ENCODE measurements around the gene XK. TPM values are rescaled to one million over a fixed set of nuclear protein-coding genes. Genes with fewer than 3 reads are reported as not detected.

The XK gene
- total RNA-seq, 1 experiment from 2014 or later, result 0.04 TPM

DNA sequence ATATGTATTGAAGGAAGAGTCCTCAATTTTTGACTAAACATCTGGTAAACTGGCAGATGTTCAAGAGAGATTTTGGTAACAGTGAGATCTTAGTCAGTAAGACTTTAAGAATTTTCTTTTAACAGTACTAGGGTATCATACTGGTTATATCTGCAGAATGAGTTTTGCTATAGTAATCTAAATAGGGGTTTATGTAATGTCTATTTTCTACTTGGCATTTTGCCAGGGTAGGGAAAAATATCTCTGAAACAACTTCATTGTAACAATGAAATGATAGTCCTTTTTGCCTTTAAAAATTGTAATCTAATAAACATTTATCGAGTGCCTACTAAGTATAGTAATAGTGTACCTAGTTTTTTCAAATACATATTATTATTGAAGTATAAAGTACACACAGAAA lies 32.1 kb downstream of the XK start:
- DNase-seq, result no peak
- no peaks in the 10 kb centered on the region for H3K36me3 ChIP-seq (ENCODE audit: insufficient read depth, low read length)
- no peaks in the 10 kb centered on the region for H3K27me3 ChIP-seq (ENCODE audit: low read length)
- H3K4me3 ChIP-seq (ENCODE audit: low read length), result no peak overlapping the region
- no peaks in the 10 kb centered on the region for H3K9me2 ChIP-seq (replicated peaks; ENCODE audit: insufficient read depth, low read length)
- H3K9ac ChIP-seq (ENCODE audit: low read length), result no peak overlapping the region
- no peaks in the 10 kb centered on the region for H3K79me2 ChIP-seq (ENCODE audit: low read length)
- H3K27ac ChIP-seq (ENCODE audit: low read length), result no peak overlapping the region
- no peak overlapping the region for H2AFZ ChIP-seq (ENCODE audit: low read length)
- H3K9me3 ChIP-seq (ENCODE audit: low read length), result no peaks in the 10 kb centered on the region
- H4K20me1 ChIP-seq (ENCODE audit: insufficient read depth, low read depth, low read length), result no peaks in the 10 kb centered on the region
- H3K4me1 ChIP-seq (ENCODE audit: low read length), result no peaks in the 10 kb centered on the region
- H3K4me2 ChIP-seq (ENCODE audit: low read depth, low read length, poor library complexity, severe bottlenecking), result no peak overlapping the region

DNA sequence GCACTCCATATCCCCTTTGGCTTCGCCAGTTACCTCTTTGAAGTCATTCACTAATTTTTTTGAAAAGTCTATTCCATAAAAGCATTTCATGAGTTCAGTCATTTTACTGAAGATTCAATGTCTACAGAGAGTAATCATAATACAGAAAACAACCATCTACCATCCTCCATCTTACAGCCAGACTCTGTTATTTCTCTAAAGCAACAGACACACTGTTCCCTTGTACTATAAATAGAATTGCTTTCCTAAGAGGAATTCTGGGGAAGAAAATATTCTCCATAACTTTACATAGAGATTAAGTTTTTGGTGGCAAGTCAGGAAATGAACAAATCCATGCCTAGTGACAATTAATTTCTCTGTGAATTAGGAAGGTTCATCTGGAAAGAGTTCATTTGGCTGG lies 37.0 kb downstream of the XK start:
- Histone ChIP-seq H3K9me3 (ENCODE audit: low read length) (no peaks in the 10 kb centered on the region), H3K79me2 (ENCODE audit: low read length) (no peaks in the 10 kb centered on the region), H3K4me3 (ENCODE audit: low read length) (no peak overlapping the region), H3K4me1 (ENCODE audit: low read length) (no peaks in the 10 kb centered on the region), H3K9me2 (replicated peaks; ENCODE audit: insufficient read depth, low read length) (no peaks in the 10 kb centered on the region), H3K9ac (ENCODE audit: low read length) (no peak overlapping the region), H3K27ac (ENCODE audit: low read length) (no peak overlapping the region), H3K27me3 (ENCODE audit: low read length) (no peaks in the 10 kb centered on the region), H2AFZ (ENCODE audit: low read length) (no peak overlapping the region), H3K36me3 (ENCODE audit: insufficient read depth, low read length) (no peaks in the 10 kb centered on the region), H4K20me1 (ENCODE audit: insufficient read depth, low read depth, low read length) (no peaks in the 10 kb centered on the region), H3K4me2 (ENCODE audit: low read depth, low read length, poor library complexity, severe bottlenecking) (no peak overlapping the region)
- no peak for DNase-seq

DNA sequence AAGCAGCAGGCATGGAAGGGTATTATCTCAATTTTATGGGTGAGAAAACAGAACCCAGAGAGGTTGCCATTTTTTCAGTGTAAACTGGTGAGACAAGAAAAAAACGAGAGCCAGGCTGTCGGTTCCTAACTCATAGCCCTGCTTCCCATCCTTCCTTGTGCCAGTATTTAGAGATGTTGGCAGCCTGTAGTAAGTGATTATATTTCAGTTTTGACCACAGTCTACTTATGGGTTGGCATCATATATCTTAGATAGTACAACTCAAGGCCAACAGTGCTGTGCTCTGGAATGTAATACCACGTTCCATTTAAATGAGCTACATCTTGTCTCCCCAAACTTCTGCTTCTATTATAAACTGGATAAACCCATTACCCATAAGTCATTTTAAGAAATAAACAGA lies 40.8 kb downstream of the XK start:
- Histone ChIP-seq H3K4me1 (ENCODE audit: low read length) (no peaks in the 10 kb centered on the region), H3K79me2 (ENCODE audit: low read length) (no peaks in the 10 kb centered on the region), H4K20me1 (ENCODE audit: insufficient read depth, low read depth, low read length) (no peaks in the 10 kb centered on the region), H3K4me3 (ENCODE audit: low read length) (no peak overlapping the region), H3K4me2 (ENCODE audit: low read depth, low read length, poor library complexity, severe bottlenecking) (no peak overlapping the region), H3K9ac (ENCODE audit: low read length) (no peak overlapping the region), H3K9me3 (ENCODE audit: low read length) (no peaks in the 10 kb centered on the region), H3K27me3 (ENCODE audit: low read length) (no peaks in the 10 kb centered on the region), H3K36me3 (ENCODE audit: insufficient read depth, low read length) (no peaks in the 10 kb centered on the region), H3K9me2 (replicated peaks; ENCODE audit: insufficient read depth, low read length) (no peaks in the 10 kb centered on the region), H2AFZ (ENCODE audit: low read length) (no peak overlapping the region), H3K27ac (ENCODE audit: low read length) (no peak overlapping the region)
- DNase-seq, result no peak

- H3K9me2 ChIP-seq (replicated peaks; ENCODE audit: insufficient read depth, low read length), result no peaks in the 10 kb centered on the region
- 0 out of 2 replicates have a peak overlapping the region, but pooled peaks have one; percentile 13 for H2AFZ ChIP-seq (ENCODE audit: low read length)
- peak overlapping the region; percentile 3; the same call in 1 of the 2 replicates for H3K27ac ChIP-seq (ENCODE audit: low read length)
- H3K4me3 ChIP-seq (ENCODE audit: low read length), result no peak overlapping the region
- H3K79me2 ChIP-seq (ENCODE audit: low read length), result no peaks in the 10 kb centered on the region
- H3K4me1 ChIP-seq (ENCODE audit: low read length), result peaks cover 17% of the 10 kb centered on the region
- peak; percentile 94 for DNase-seq
- H3K27me3 ChIP-seq (ENCODE audit: low read length), result no peaks in the 10 kb centered on the region
- no peaks in the 10 kb centered on the region for H3K36me3 ChIP-seq (ENCODE audit: insufficient read depth, low read length)
- H3K4me2 ChIP-seq (ENCODE audit: low read depth, low read length, poor library complexity, severe bottlenecking), result no peak overlapping the region
- no peak overlapping the region for H3K9ac ChIP-seq (ENCODE audit: low read length)
- H4K20me1 ChIP-seq (ENCODE audit: insufficient read depth, low read depth, low read length), result no peaks in the 10 kb centered on the region
- H3K9me3 ChIP-seq (ENCODE audit: low read length), result no peaks in the 10 kb centered on the region
Measured at GRCh38 chrX:37745354-37745753, 59.8 kb downstream of the XK start.

DNA sequence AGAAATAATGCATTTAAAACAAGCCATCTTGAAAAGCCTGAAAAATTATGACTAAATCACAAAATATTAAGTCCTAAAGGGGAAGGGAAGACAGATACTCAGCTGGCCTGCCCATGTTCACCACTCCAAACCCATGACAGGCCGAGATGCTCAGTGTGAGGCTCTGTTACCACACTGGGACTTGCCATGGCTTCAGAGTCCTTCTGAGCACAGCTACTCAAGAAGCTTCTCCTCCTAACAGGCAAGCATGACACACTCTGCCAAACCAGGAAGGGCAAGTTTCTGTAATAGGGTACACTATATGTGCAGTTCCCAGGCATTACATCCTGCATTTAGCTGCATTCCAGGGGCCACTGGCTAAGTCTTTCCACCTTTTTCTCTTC lies 60.2 kb downstream of the XK start:
- Histone ChIP-seq H3K4me3 (ENCODE audit: low read length) (no peak overlapping the region), H3K27me3 (ENCODE audit: low read length) (no peaks in the 10 kb centered on the region), H3K79me2 (ENCODE audit: low read length) (no peaks in the 10 kb centered on the region), H3K9me2 (replicated peaks; ENCODE audit: insufficient read depth, low read length) (no peaks in the 10 kb centered on the region), H2AFZ (ENCODE audit: low read length) (peak overlapping the region; percentile 13), H3K4me2 (ENCODE audit: low read depth, low read length, poor library complexity, severe bottlenecking) (no peak overlapping the region), H3K27ac (ENCODE audit: low read length) (peak overlapping the region; percentile 3; the same call in 1 of the 2 replicates), H4K20me1 (ENCODE audit: insufficient read depth, low read depth, low read length) (no peaks in the 10 kb centered on the region), H3K9ac (ENCODE audit: low read length) (no peak overlapping the region), H3K36me3 (ENCODE audit: insufficient read depth, low read length) (no peaks in the 10 kb centered on the region), H3K4me1 (ENCODE audit: low read length) (peaks cover 17% of the 10 kb centered on the region), H3K9me3 (ENCODE audit: low read length) (no peaks in the 10 kb centered on the region)
- DNase-seq, result peak; percentile 49

GRCh38 chrX:37746218-37746941 lies 60.8 kb downstream of the XK start:
- DNase-seq, result no peak
- Histone ChIP-seq H3K9me3 (ENCODE audit: low read length) (no peaks in the 10 kb centered on the region), H3K9me2 (replicated peaks; ENCODE audit: insufficient read depth, low read length) (no peaks in the 10 kb centered on the region), H3K27ac (ENCODE audit: low read length) (peak overlapping the region; percentile 3; the same call in 1 of the 2 replicates), H3K9ac (ENCODE audit: low read length) (no peak overlapping the region), H3K27me3 (ENCODE audit: low read length) (no peaks in the 10 kb centered on the region), H3K4me2 (ENCODE audit: low read depth, low read length, poor library complexity, severe bottlenecking) (no peak overlapping the region), H3K36me3 (ENCODE audit: insufficient read depth, low read length) (no peaks in the 10 kb centered on the region), H3K79me2 (ENCODE audit: low read length) (no peaks in the 10 kb centered on the region), H3K4me1 (ENCODE audit: low read length) (peaks cover 17% of the 10 kb centered on the region), H3K4me3 (ENCODE audit: low read length) (no peak overlapping the region), H2AFZ (ENCODE audit: low read length) (peak overlapping the region; percentile 13), H4K20me1 (ENCODE audit: insufficient read depth, low read depth, low read length) (no peaks in the 10 kb centered on the region)

- Histone ChIP-seq H3K9ac (ENCODE audit: low read length) (no peak overlapping the region), H2AFZ (ENCODE audit: low read length) (peak overlapping the region; percentile 13), H3K4me3 (ENCODE audit: low read length) (no peak overlapping the region), H3K4me1 (ENCODE audit: low read length) (peaks cover 17% of the 10 kb centered on the region), H3K4me2 (ENCODE audit: low read depth, low read length, poor library complexity, severe bottlenecking) (no peak overlapping the region), H3K79me2 (ENCODE audit: low read length) (no peaks in the 10 kb centered on the region), H3K9me3 (ENCODE audit: low read length) (no peaks in the 10 kb centered on the region), H4K20me1 (ENCODE audit: insufficient read depth, low read depth, low read length) (no peaks in the 10 kb centered on the region), H3K27ac (ENCODE audit: low read length) (no peak overlapping the region), H3K9me2 (replicated peaks; ENCODE audit: insufficient read depth, low read length) (no peaks in the 10 kb centered on the region), H3K27me3 (ENCODE audit: low read length) (no peaks in the 10 kb centered on the region), H3K36me3 (ENCODE audit: insufficient read depth, low read length) (no peaks in the 10 kb centered on the region)
- DNase-seq, result no peak
Measured at GRCh38 chrX:37746951-37747350, 61.4 kb downstream of the XK start.

DNA sequence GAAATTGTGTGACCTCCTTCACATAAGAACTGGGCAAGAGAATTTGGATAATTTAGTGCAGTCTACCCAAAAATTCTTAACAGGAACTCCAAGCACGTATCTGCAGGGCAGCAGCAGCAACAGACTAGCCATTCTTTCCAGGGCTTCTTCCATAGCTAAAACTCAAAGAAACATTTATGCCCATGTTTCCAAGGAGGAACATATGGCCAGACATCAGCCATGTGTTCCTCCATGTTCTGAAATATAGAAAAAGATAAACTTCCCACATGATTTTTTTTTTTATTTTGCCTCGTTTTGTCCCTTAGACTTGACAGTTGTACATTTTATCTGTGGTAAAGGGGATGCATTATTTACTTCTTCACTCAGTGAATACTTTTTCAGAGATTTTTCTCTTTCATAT lies 66.7 kb downstream of the XK start:
- H3K27me3 ChIP-seq (ENCODE audit: low read length), result no peaks in the 10 kb centered on the region
- H3K4me2 ChIP-seq (ENCODE audit: low read depth, low read length, poor library complexity, severe bottlenecking), result no peak overlapping the region

More for the DNA sequence above, 66.7 kb downstream of the XK start:
- Histone ChIP-seq H3K9me2 (replicated peaks; ENCODE audit: insufficient read depth, low read length) (no peaks in the 10 kb centered on the region), H3K79me2 (ENCODE audit: low read length) (no peaks in the 10 kb centered on the region), H4K20me1 (ENCODE audit: insufficient read depth, low read depth, low read length) (no peaks in the 10 kb centered on the region), H3K9ac (ENCODE audit: low read length) (no peak overlapping the region), H3K9me3 (ENCODE audit: low read length) (no peaks in the 10 kb centered on the region), H3K36me3 (ENCODE audit: insufficient read depth, low read length) (no peaks in the 10 kb centered on the region), H3K27ac (ENCODE audit: low read length) (no peak overlapping the region), H3K4me1 (ENCODE audit: low read length) (peaks cover 27% of the 10 kb centered on the region), H2AFZ (ENCODE audit: low read length) (no peak overlapping the region), H3K4me3 (ENCODE audit: low read length) (no peak overlapping the region)
- DNase-seq, result no peak

Measured in Karpas-422 (cell line).